T follicular helper cell (primary cell): ENCODE data around the gene ILKAP.

Experiments used
- DNase-seq: peaks from one replicate; pipeline ENCODE4 v3.0.0-alpha.2; 2020; ENCODE audit warnings: low read depth

ILKAP gene

DNA sequence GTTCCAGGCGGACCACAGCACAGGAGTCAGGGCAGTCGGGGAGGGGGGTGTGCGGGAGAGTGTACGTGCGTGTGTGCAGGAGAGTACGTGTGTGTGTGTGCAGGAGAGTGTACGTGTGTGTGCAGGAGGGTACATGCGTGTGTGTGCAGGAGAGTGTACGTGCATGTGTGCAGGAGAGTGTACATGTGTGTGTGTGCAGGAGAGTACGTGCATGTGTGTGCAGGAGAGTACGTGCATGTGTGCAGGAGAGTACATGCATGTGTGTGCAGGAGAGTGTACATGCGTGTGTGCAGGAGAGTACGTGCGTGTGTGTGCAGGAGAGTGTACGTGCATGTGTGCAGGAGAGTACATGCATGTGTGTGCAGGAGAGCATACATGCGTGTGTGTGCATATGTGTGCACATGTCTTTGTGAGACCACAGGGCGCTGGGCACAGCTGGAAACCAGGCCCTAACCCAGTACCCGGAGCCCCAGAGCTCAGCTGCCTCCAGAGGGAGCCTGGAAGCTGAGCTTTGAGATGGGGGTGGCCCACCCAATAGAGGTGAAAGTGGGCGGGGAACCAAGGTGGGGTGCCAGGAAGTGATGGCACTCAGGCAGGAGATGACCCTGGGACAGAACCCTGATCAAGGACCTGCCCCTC lies 78.9 kb downstream of the ILKAP start:
- no peak for DNase-seq

DNA sequence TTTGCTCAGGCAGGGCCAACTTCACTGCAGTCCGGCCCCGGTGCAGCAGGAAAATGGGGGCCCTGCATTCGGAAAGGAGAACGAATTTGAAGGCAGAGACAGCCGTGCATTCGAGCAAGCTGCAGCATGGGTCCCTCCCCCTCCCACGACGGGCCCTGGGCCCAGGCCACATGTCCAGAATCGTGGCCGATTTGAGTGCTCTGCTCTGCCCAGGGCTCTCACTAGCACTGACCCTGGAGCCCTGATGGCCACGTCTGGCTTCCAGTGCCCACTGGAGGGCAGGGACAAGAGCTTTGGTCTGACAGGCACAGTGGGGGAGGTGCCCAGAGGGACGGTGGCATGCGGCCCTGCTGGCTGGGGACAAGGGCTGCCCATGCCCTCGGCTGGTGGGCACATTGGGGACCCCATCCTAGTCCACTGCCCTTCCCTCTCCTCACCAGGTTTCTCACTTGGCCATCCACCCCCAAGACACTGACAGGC lies 79.5 kb downstream of the ILKAP start:
- DNase-seq, result no peak

DNA sequence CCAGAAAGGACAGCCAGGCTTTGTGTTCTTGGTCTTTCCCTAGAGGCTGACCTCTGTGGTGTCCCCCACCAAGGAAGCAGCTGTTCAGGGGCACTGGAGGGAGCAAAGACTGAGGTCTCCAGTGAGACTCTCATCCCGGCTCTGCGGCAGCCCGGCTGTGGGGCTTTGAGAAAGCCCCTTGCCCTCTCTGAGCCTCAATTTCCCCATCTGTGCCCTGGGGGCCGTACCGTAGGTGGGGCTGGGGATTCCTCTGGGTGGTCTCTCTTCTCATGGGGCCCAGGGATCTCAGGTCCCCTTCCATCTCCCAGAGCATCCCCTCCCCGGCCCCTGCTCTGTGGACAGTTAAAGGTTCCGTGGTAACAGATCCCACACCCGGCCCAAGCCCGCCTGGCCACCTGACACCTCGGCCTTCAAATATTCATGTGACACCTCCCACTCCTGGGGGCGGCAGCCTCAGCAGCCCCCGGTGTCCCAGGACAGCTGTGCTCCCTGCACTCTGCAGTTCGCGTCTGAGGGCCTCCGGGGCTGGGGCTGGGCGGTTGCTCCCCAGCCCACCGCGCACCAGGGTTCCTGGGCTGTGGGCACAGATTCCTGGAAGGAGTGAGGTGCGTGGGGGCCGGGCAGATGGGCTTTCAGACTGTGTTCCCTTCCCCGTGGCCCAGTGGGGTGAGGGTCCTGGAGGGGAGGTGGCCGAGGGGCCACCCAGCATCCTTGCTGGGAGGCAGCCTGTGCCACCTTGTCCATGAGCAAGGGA lies 80.1 kb downstream of the ILKAP start:
- no peak for DNase-seq

DNA sequence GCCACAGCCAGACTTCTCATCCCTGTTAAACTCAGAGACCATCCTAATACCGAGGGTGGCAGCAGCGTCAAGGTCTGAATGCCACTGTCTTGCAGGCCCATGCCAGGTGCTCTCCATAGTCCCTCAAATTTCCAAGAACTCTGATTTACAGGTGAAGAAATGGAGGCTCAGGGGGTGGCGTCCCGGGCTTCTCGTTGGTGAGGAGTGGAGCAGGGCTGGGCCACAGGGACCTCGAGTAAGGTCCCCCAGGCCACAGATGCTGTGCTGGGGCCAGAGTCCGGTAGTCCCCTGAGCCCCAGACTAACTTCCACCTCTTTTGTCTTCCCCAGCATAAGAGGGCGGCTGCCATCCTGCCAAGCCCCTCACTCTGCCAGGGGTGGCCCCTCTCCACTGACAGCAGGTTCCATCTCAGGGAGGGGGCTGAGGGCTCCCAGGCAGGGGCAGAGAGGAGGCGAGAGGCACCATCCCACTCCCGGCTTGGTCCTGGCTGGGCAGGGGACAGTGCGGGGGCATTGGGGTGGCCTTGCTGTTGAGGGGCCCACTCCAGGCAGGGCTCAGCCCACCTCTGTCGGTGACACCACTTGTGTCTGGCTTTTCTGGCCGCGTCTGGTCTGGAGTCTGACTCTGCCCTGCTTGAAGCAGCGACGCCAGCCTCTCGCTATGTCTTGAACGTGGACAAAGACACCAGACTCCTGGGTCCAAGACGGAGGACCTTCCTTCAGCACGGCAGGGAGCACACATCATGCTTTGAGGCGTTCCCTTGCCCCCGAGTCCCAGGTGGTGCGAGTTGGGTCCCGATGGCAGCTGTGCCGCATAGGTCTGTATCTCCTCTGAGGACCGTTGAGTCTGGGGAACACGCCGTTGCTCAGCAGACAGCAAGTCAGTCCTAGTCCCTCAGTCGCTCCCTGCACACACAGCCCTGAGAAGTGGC lies 80.9 kb downstream of the ILKAP start:
- no peak for DNase-seq

DNA sequence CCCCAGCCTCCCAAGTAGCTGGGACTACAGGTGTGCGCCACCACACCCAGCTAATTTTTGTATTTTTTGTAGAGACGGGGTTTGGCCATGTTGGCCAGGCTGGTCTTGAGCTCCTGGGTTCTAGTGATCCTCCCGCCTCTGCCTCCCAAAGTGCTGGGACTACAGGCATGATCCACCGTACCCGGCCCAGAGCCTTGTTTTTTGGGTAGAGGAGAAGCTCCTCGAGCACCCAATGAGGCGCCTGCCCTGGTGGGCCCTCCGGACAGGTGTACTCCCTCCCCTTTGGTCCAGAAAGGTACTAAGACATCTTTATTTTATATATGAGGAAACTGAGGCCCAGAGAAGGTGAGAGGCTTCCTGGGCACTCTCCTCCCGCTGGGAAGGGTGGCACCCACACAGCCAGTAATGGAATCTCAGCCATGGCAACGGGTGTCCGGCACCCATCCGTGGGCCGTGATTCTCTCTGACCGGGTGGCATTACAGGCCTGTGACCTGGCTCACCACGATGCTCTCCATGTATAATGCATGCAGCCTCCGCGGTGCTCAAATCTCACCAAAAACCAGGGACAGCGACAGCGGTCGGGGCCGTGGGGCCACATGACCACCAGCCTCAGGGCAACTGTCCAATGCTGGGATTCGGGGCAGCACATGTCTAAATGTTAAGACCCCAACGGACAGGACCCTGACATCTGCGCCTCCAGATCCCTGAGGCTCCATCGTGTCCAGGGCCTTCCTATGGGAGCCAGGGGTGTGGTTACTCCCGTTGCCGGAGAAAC lies 81.8 kb downstream of the ILKAP start:
- DNase-seq, result no peak

DNA sequence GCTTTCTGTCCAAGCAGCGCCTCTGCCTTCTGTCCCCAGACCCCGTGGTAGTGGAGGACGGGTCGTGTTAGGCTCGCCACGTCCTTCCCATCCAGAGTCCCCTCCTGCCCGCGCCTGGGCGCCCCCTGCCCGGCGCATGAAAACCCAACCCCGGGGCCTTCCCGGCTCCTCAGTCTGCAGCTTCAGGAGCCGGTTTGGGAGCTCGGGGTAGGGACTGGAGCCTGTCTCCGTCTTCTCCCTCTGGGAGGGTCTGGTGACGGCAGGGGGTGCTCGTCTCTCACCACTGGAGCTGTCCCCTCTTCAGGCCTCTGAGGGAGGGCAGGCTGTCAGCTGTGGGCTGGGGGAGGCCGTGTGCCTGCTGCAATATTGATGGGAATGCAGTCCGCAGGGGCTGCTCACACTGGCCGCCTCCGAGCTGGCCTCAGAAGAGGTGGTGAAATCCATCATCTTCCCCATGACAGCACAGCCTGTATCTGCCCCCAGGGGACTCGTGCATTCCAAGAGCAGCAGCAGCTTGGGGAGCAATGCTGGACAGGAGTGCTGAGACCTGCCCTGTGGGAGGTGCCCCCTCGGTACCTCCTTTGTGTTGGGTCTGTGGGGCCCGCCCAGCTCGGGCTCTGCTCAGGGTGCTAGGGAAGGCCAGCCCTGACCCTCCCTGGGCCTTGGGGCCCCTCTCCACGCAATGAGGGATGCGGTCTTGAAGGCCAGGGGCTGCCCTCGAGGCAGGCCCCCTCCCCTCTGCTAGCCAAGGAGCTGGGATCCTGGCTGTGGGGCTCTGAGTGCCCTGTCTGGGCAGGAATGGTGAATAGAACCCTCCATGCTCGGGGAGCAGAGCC lies 82.8 kb downstream of the ILKAP start:
- no peak for DNase-seq
